OCI-LY7 (cell line): ENCODE results near the gene ARHGAP24. TPM values are rescaled to one million over a fixed set of nuclear protein-coding genes. Genes with fewer than 3 reads are reported as not detected.

Experiments used
- BruUV-seq: library from RNA; stranded (reverse); fragments of 400-500 nt; replicated peaks from 2 replicates; lab custom pipeline; 2021; lab: Mats Ljungman, UMichigan
- CTCF ChIA-PET: fragments of 300-600 bp; sonication (Branson Sonifier 250); formaldehyde crosslinking; loops from one replicate; lab custom pipeline; 2022; ENCODE audit warnings: antibody characterized with exemption; ENCODE audit not compliant: unreplicated experiment; lab: Charles Lee
- POLR2A ChIA-PET: fragments of 300-600 bp; sonication (Branson Sonifier 250); formaldehyde crosslinking; loops from one replicate; lab custom pipeline; 2022; ENCODE audit warnings: antibody characterized with exemption; lab: Charles Lee
- DNase-seq: peaks from one replicate; pipeline ENCODE4 v3.0.0-alpha.2; 2015; ENCODE audit warnings: low spot score
- H2AFZ ChIP-seq: fragments of 200-600 bp; sonication (generic), shearing (Covaris generic); 2 replicates; pipeline ENCODE4 v1.6.1; 2014; ENCODE audit warnings: mild to moderate bottlenecking, antibody characterized with exemption, low read length, moderate library complexity
- H3K27ac ChIP-seq: fragments of 200-600 bp; sonication (generic); 2 replicates; pipeline ENCODE4 v1.5.1; 2014; ENCODE audit warnings: mixed run types, low read depth, mild to moderate bottlenecking, moderate library complexity, low read length, inconsistent platforms; ENCODE audit not compliant: poor library complexity, severe bottlenecking
- H3K36me3 ChIP-seq: fragments of 200-600 bp; sonication (generic); 2 replicates; pipeline ENCODE4 v1.6.1; 2014; ENCODE audit warnings: mild to moderate bottlenecking, antibody characterized with exemption, low read length, moderate library complexity, mixed read lengths; ENCODE audit not compliant: insufficient read depth
- H3K4me1 ChIP-seq: fragments of 200-600 bp; sonication (generic); 2 replicates; pipeline ENCODE4 v1.5.1; 2014; ENCODE audit warnings: mild to moderate bottlenecking, low read length; ENCODE audit not compliant: insufficient read depth, poor library complexity, severe bottlenecking
- H3K4me2 ChIP-seq: fragments of 200-600 bp; sonication (generic); 2 replicates; pipeline ENCODE4 v1.6.1; 2014; ENCODE audit warnings: mild to moderate bottlenecking, low read length
- H3K4me3 ChIP-seq: fragments of 200-600 bp; sonication (generic); 2 replicates; pipeline ENCODE4 v1.5.1; 2014; ENCODE audit warnings: mild to moderate bottlenecking, low read depth, low read length; ENCODE audit not compliant: poor library complexity, severe bottlenecking
- H3K79me2 ChIP-seq: fragments of 200-600 bp; sonication (generic); 2 replicates; pipeline ENCODE4 v1.6.1; 2016; ENCODE audit warnings: low read depth, mild to moderate bottlenecking, low read length, moderate library complexity, mixed read lengths; ENCODE audit not compliant: insufficient read depth
- H3K9me2 ChIP-seq: fragments of 200-600 bp; sonication (generic); 2 replicates; pipeline ENCODE4 v1.6.1; 2016; ENCODE audit warnings: mild to moderate bottlenecking, low read length, mixed read lengths; ENCODE audit not compliant: insufficient read depth
- H3K9me3 ChIP-seq: fragments of 200-600 bp; sonication (generic); 2 replicates; pipeline ENCODE4 v1.6.1; 2014; ENCODE audit warnings: mild to moderate bottlenecking, mixed run types, low read length, mixed read lengths
- H4K20me1 ChIP-seq: fragments of 200-600 bp; sonication (generic); 2 replicates; pipeline ENCODE4 v1.6.1; 2014; ENCODE audit warnings: mild to moderate bottlenecking, antibody characterized with exemption, low read length, moderate library complexity, mixed read lengths; ENCODE audit not compliant: insufficient read depth
- CTCF ChIP-seq: fragments of 200-600 bp; sonication (generic); conservative IDR thresholded peaks from 2 replicates; pipeline ENCODE4 v1.5.1; 2014; ENCODE audit warnings: mild to moderate bottlenecking, antibody characterized with exemption, low read length, moderate library complexity, mixed read lengths
- EZH2phosphoT487 ChIP-seq: fragments of 200-600 bp; sonication (generic); IDR thresholded peaks from 2 replicates; pipeline ENCODE4 v1.6.1; 2018; ENCODE audit warnings: low read depth, borderline replicate concordance, mild to moderate bottlenecking, mixed run types, antibody characterized with exemption, low read length, moderate library complexity, mixed read lengths
- intact Hi-C: fragments of 100-400 bp; cut with micrococcal nuclease; formaldehyde crosslinking; loops from one replicate; pipeline ENCODE4 v1.10.0; 2022; ENCODE audit not compliant: unreplicated experiment
- total RNA-seq, 2 experiments: library from RNA; depleted of rRNA in 1 of 2; stranded (reverse); fragments of >200 nt in 1 of 2; shearing (Covaris generic) in 1 of 2; gene quantifications; 2 replicates each; pipeline ENCODE4 v1.2.3, GENCODE V29; 2014 to 2022

ARHGAP24 gene
- total RNA-seq, 2 experiments from 2014 or later = 0.88 to 4.4 TPM

DNA sequence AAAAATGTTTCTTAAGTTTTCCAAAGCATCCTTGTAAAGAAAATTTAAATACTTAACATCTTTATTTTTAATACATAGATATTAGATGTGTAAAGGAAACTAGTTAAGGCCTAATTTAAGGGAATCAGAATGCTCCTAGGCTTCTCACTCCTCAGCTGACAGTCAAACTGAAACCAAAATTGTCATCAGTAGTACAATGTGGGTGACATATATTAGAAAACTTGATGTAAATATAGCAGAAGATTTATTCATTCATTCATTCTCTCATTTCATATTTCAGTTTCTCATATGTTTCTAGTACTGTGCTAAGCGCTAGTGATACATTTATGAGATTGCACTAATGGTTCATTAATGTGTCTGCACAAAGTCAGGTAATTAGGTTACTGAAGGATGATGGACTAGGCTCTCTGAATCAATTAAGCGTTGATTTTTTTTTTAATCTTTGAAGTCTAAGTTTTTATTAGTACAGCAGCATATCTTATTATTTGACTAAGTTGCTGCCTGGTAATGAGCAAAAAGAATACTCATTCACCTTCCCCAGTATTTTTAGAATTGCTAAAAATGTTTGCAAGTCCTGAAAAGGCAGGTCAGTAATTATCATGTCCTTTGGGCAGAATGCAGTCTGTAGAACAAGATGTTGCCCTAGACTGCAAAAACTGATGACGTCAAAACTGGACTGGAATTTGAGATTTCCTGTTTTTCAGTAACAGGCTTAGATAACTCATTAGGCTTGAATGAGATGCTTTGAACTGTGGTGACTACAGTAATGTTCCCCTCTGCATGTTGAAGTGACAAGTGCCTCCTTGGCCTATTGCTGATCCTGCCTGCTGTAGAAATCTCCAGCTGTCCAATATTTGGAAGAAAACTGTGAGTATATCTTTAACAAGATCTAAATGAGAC is 128.7 kb downstream of the ARHGAP24 start:
- Histone ChIP-seq H3K36me3 (no peaks in the 10 kb centered on the region), H3K79me2 (no peaks in the 10 kb centered on the region), H4K20me1 (no peaks in the 10 kb centered on the region), H3K9me2 (no peaks in the 10 kb centered on the region), H3K4me1 (peaks cover 8% of the 10 kb centered on the region), H3K4me3 (no peak overlapping the region), H3K9me3 (no peaks in the 10 kb centered on the region), H3K4me2 (no peak overlapping the region; the same call in 1 of the 2 replicates), H3K27ac (no peak overlapping the region), H2AFZ (no peak overlapping the region)
- POLR2A ChIA-PET = interaction anchor here (0.9 to 1.5 kb wide), 4 partner anchors 9 to 189 kb away, joined by 3 to 6 read pairs (median 4); no protein-coding TSS in a partner anchor
- DNase-seq = peak; percentile 12
- intact Hi-C loops = no loop called here
- no peak for TF ChIP-seq EZH2phosphoT487
- TF ChIP-seq CTCF = no peak
- BruUV-seq = no TSS peak
- CTCF ChIA-PET = no interaction called here

DNA sequence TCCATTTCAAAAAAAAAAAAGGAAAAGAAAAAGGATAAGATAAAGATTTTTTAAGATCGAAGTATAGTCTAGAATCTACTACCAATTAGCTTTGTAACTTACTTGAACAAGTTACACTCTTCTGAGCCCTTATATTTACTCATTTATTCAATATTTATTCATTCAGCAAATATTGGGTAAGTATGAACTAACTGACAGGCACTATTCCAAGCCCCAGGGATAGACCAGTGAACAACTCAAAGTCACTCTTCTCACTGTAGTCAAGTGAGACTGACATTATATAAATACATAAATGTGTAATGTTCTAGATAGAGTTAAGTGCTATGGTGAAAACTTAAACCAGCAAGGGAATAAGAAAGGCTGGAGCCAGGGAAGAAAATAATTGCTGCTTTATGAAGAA is 131.6 kb downstream of the ARHGAP24 start:
- no peaks in the 10 kb centered on the region for H3K9me2 ChIP-seq
- peaks cover 8% of the 10 kb centered on the region for H3K4me1 ChIP-seq
- no peak overlapping the region; the same call in 1 of the 2 replicates for H3K4me2 ChIP-seq
- ChIA-PET CTCF (no interaction called here), POLR2A (interaction anchor here (0.6 to 1.5 kb wide), 5 partner anchors 7 to 1728 kb away, joined by 3 to 6 read pairs (median 4); no protein-coding TSS in a partner anchor)
- H2AFZ ChIP-seq = no peak overlapping the region; the same call in 1 of the 2 replicates
- H4K20me1 ChIP-seq = no peaks in the 10 kb centered on the region
- H3K9me3 ChIP-seq = no peaks in the 10 kb centered on the region
- BruUV-seq = no TSS peak
- no peak overlapping the region for H3K27ac ChIP-seq
- no peaks in the 10 kb centered on the region for H3K36me3 ChIP-seq
- no peak overlapping the region for H3K4me3 ChIP-seq
- no peak for TF ChIP-seq CTCF
- TF ChIP-seq EZH2phosphoT487 = no peak
- no peak for DNase-seq
- no peaks in the 10 kb centered on the region for H3K79me2 ChIP-seq
- intact Hi-C loops = loop anchor here (5.0 kb wide), 2 partner anchors 96 to 141 kb away; no protein-coding TSS in a partner anchor
